Activated T-cell treated with anti-CD3 and anti-CD28 coated beads, Interleukin-2, amount 50 U/mL, for 24 hours (primary cell): Measurements from ENCODE around the gene STPG3.

Experiments
- DNase-seq: peaks from one replicate; pipeline ENCODE4 v3.0.0-alpha.2; 2020
- H3K27ac Mint-ChIP-seq: 2 replicates; pipeline ENCODE4 v1.8.0; 2020; ENCODE audit warnings: mild to moderate bottlenecking, mixed read lengths
- H3K27me3 Mint-ChIP-seq: 2 replicates; pipeline ENCODE4 v1.8.0; 2020; ENCODE audit warnings: mixed read lengths
- H3K36me3 Mint-ChIP-seq: 2 replicates; pipeline ENCODE4 v1.8.0; 2020; ENCODE audit warnings: low read depth, mixed read lengths
- H3K4me1 Mint-ChIP-seq: 2 replicates; pipeline ENCODE4 v1.8.0; 2020; ENCODE audit warnings: low read depth, mixed read lengths
- H3K4me3 Mint-ChIP-seq: 2 replicates; pipeline ENCODE4 v1.8.0; 2020; ENCODE audit warnings: mild to moderate bottlenecking, moderate library complexity, mixed read lengths
- H3K9me3 Mint-ChIP-seq: 2 replicates; pipeline ENCODE4 v1.8.0; 2020; ENCODE audit warnings: mixed read lengths

Gene STPG3

GRCh38 chr9:137251194-137251461 lies at the start of gene STPG3:
STPG3 (plus strand) TSS chr9:137251286; CDS start chr9:137251287, 1 bp downstream.
- Mint-ChIP-seq H3K27me3 (no peaks in the 10 kb centered on the region), H3K9me3 (no peaks in the 10 kb centered on the region), H3K4me1 (peaks cover 12% of the 10 kb centered on the region), H3K36me3 (peaks cover 5% of the 10 kb centered on the region), H3K4me3 (no peak within 1 kb of the TSS), H3K27ac (no peak within 1 kb of the TSS)
- no peak for DNase-seq

- DNase-seq, result no peak
- H3K36me3 Mint-ChIP-seq, result peaks cover 44% of the 10 kb centered on the region
- no peaks in the 10 kb centered on the region for H3K9me3 Mint-ChIP-seq
- no peak overlapping the region for H3K27ac Mint-ChIP-seq
- H3K27me3 Mint-ChIP-seq, result no peaks in the 10 kb centered on the region
- peaks cover 56% of the 10 kb centered on the region for H3K4me1 Mint-ChIP-seq
- H3K4me3 Mint-ChIP-seq, result peak overlapping the region; percentile 38
Measured at GRCh38 chr9:137202966-137203365, 48.1 kb upstream of the STPG3 start.

- Mint-ChIP-seq H3K36me3 (peaks cover 60% of the 10 kb centered on the region), H3K4me3 (peak overlapping the region; percentile 95), H3K27ac (peak overlapping the region; percentile 95), H3K9me3 (no peaks in the 10 kb centered on the region), H3K27me3 (no peaks in the 10 kb centered on the region), H3K4me1 (peaks cover 49% of the 10 kb centered on the region)
- no peak for DNase-seq
Measured at GRCh38 chr9:137204731-137205125, 46.4 kb upstream of the STPG3 start.

- Mint-ChIP-seq H3K27me3 (no peaks in the 10 kb centered on the region), H3K27ac (peak within 1 kb of the TSS; percentile 95), H3K36me3 (peaks cover 64% of the 10 kb centered on the region), H3K9me3 (no peaks in the 10 kb centered on the region), H3K4me1 (peaks cover 49% of the 10 kb centered on the region), H3K4me3 (peak within 1 kb of the TSS; percentile 95)
- peak; percentile 97 for DNase-seq
Measured at GRCh38 chr9:137205126-137206069, 45.7 kb upstream of the STPG3 start, which contains the start of the genes NDOR1 and TMEM203. NDOR1 (plus strand) TSS chr9:137205700; CDS start chr9:137205778, 78 bp downstream. TMEM203 (minus strand) TSS chr9:137205648; CDS start chr9:137205414, 234 bp downstream.

GRCh38 chr9:137206602-137207001 lies 44.5 kb upstream of the STPG3 start:
- peaks cover 41% of the 10 kb centered on the region for H3K4me1 Mint-ChIP-seq
- H3K27me3 Mint-ChIP-seq, result no peaks in the 10 kb centered on the region
- H3K4me3 Mint-ChIP-seq, result peak overlapping the region; percentile 95
- DNase-seq, result no peak
- no peaks in the 10 kb centered on the region for H3K9me3 Mint-ChIP-seq
- H3K27ac Mint-ChIP-seq, result peak overlapping the region; percentile 95
- H3K36me3 Mint-ChIP-seq, result peaks cover 72% of the 10 kb centered on the region

GRCh38 chr9:137211532-137211931 lies 39.6 kb upstream of the STPG3 start:
- Mint-ChIP-seq H3K36me3 (peaks cover 78% of the 10 kb centered on the region), H3K27me3 (no peaks in the 10 kb centered on the region), H3K4me3 (no peak overlapping the region), H3K27ac (no peak overlapping the region), H3K4me1 (peaks cover 13% of the 10 kb centered on the region), H3K9me3 (no peaks in the 10 kb centered on the region)
- DNase-seq, result no peak

- Mint-ChIP-seq H3K27ac (no peak overlapping the region), H3K36me3 (peaks cover 75% of the 10 kb centered on the region), H3K9me3 (no peaks in the 10 kb centered on the region), H3K4me3 (no peak overlapping the region), H3K4me1 (peaks cover 4% of the 10 kb centered on the region), H3K27me3 (no peaks in the 10 kb centered on the region)
- DNase-seq, result no peak
Measured at GRCh38 chr9:137212520-137212919, 38.6 kb upstream of the STPG3 start.

GRCh38 chr9:137213160-137214060 lies 37.7 kb upstream of the STPG3 start:
- H3K36me3 Mint-ChIP-seq, result peaks cover 67% of the 10 kb centered on the region
- no peaks in the 10 kb centered on the region for H3K9me3 Mint-ChIP-seq
- no peaks in the 10 kb centered on the region for H3K27me3 Mint-ChIP-seq
- no peak overlapping the region for H3K4me3 Mint-ChIP-seq
- no peak overlapping the region for H3K27ac Mint-ChIP-seq
- peaks cover 1% of the 10 kb centered on the region for H3K4me1 Mint-ChIP-seq
- no peak for DNase-seq

- Mint-ChIP-seq H3K27ac (no peak overlapping the region), H3K27me3 (no peaks in the 10 kb centered on the region), H3K9me3 (no peaks in the 10 kb centered on the region), H3K4me1 (no peaks in the 10 kb centered on the region), H3K36me3 (peaks cover 64% of the 10 kb centered on the region), H3K4me3 (no peak overlapping the region)
- no peak for DNase-seq
Measured at GRCh38 chr9:137214620-137215019, 36.5 kb upstream of the STPG3 start.

GRCh38 chr9:137215196-137215986 lies 35.7 kb upstream of the STPG3 start:
- peaks cover 59% of the 10 kb centered on the region for H3K36me3 Mint-ChIP-seq
- no peak overlapping the region for H3K27ac Mint-ChIP-seq
- no peak overlapping the region for H3K4me3 Mint-ChIP-seq
- H3K9me3 Mint-ChIP-seq, result no peaks in the 10 kb centered on the region
- no peaks in the 10 kb centered on the region for H3K4me1 Mint-ChIP-seq
- H3K27me3 Mint-ChIP-seq, result no peaks in the 10 kb centered on the region
- no peak for DNase-seq

GRCh38 chr9:137216188-137216965 lies 34.7 kb upstream of the STPG3 start:
- Mint-ChIP-seq H3K36me3 (peaks cover 50% of the 10 kb centered on the region), H3K27ac (no peak overlapping the region), H3K9me3 (no peaks in the 10 kb centered on the region), H3K27me3 (no peaks in the 10 kb centered on the region), H3K4me3 (no peak overlapping the region), H3K4me1 (no peaks in the 10 kb centered on the region)
- no peak for DNase-seq

- DNase-seq, result no peak
- Mint-ChIP-seq H3K9me3 (no peaks in the 10 kb centered on the region), H3K27ac (no peak overlapping the region), H3K4me3 (no peak overlapping the region), H3K27me3 (no peaks in the 10 kb centered on the region), H3K36me3 (peaks cover 46% of the 10 kb centered on the region), H3K4me1 (no peaks in the 10 kb centered on the region)
Measured at GRCh38 chr9:137217276-137218211, 33.5 kb upstream of the STPG3 start.
